PC-3 (cell line): ENCODE data around the gene PSMA2.

Experiments used
- CTCF ChIP-seq: fragments of 300-600 bp; sonication (generic); conservative IDR thresholded peaks from 2 replicates; pipeline ENCODE4 v1.5.1; 2017; ENCODE audit warnings: antibody characterized with exemption, low read depth, mild to moderate bottlenecking, low read length
- EZH2 ChIP-seq: fragments of 300-600 bp; sonication (generic); IDR thresholded peaks from one replicate; pipeline ENCODE4 v1.6.1; 2017; ENCODE audit warnings: antibody characterized with exemption, mild to moderate bottlenecking, low read length; ENCODE audit not compliant: unreplicated experiment
- EZH2phosphoT487 ChIP-seq: fragments of 300-600 bp; sonication (generic); IDR thresholded peaks from 2 replicates; pipeline ENCODE4 v1.6.1; 2018; ENCODE audit warnings: mild to moderate bottlenecking, antibody characterized with exemption, low read length, borderline replicate concordance

DNA sequence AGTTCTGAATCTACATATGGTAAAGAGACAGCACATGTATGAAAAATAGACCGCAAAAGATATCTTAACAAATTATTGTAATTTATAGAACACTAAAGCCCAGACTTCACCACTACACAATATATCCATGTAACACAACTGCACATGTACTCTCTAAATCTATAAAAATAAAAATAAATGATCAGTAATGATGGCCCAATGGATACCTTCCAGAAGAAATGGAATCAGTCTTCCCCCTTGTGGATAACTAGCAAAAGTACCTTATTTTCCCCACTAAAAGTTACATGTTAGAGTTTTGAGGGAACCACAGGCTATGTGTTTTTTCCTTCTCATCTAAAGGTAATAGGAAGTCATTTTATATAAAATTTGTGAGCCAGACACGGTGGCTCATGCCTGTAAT is 45.8 kb downstream of the PSMA2 start:
- TF ChIP-seq CTCF: peak; percentile 60
- no peak for TF ChIP-seq EZH2phosphoT487
- TF ChIP-seq EZH2: no peak
